Transverse colon (tissue), 4 donors: ENCODE measurements around the gene CCT7. TPM values are rescaled to one million over a fixed set of nuclear protein-coding genes. Genes with fewer than 3 reads are reported as not detected.

Experiments used
- DNase-seq: peaks from one replicate; pipeline ENCODE4 v3.0.0-alpha.2; 2019
- H3K27ac ChIP-seq, 4 donors: fragments of 200-600 bp; sonication (generic); 2 replicates each; pipeline ENCODE4 v1.5.1; 2016 to 2018; ENCODE audit warnings: inconsistent platforms in 4 of 4
- H3K27me3 ChIP-seq: fragments of 200-600 bp; sonication (generic); 2 replicates; pipeline ENCODE4 v1.5.1; 2017; ENCODE audit warnings: inconsistent platforms
- H3K36me3 ChIP-seq, 4 donors: fragments of 200-600 bp; sonication (generic); 2 replicates each; pipeline ENCODE4 v1.5.1; 2017 to 2019; ENCODE audit warnings: inconsistent platforms in 4 of 4
- H3K4me1 ChIP-seq, 4 donors: fragments of 200-600 bp; sonication (generic); 2 replicates each; pipeline ENCODE4 v1.5.1; 2017 to 2020; ENCODE audit warnings: inconsistent platforms in 4 of 4
- H3K4me3 ChIP-seq, 4 donors: fragments of 200-600 bp; sonication (generic); 1 replicate in 1 of 4; 2 replicates in 3 of 4; pipeline versions ENCODE4 v1.5.1 to v1.6.1; 2017 to 2019; ENCODE audit warnings: inconsistent platforms in 4 of 4
- H3K9me3 ChIP-seq, 2 donors: fragments of 200-600 bp; sonication (generic); 2 replicates each; pipeline ENCODE4 v1.5.1; 2017 to 2019; ENCODE audit warnings: inconsistent platforms in 2 of 2
- CTCF ChIP-seq, 5 experiments: fragments of 200-600 bp in 3 of 5; fragments of 450-650 bp in 2 of 5; sonication (generic) in 3 of 5; IDR thresholded peaks; 1 replicate in 2 of 5; 2 replicates in 3 of 5; pipeline ENCODE4 v1.5.1; 2016 to 2017; ENCODE audit warnings: antibody characterized with exemption in 5 of 5, inconsistent platforms in 3 of 5, mild to moderate bottlenecking in 2 of 5, moderate library complexity in 1 of 5
- EP300 ChIP-seq: sonication (generic); formaldehyde crosslinking; IDR thresholded peaks from one replicate; pipeline ENCODE4 v1.6.1; 2017; ENCODE audit warnings: antibody characterized with exemption, low read depth
- POLR2A ChIP-seq: fragments of 450-650 bp; IDR thresholded peaks from one replicate; pipeline ENCODE4 v1.6.1; 2016; ENCODE audit warnings: antibody characterized with exemption, mild to moderate bottlenecking, moderate library complexity
- POLR2AphosphoS5 ChIP-seq, 3 donors: sonication (generic); formaldehyde crosslinking; IDR thresholded peaks; one replicate each; pipeline ENCODE4 v1.6.1; 2016; ENCODE audit warnings: antibody characterized with exemption in 3 of 3
- WGBS, 2 donors: methylation state at CpG; one replicate each; pipeline ENCODE4 v1.1.5; 2018; ENCODE audit warnings: low coverage in 1 of 2; 5-methylcytosine and 5-hydroxymethylcytosine counted together
- in situ Hi-C, 4 donors: fragments of 200-750 bp; cut with MboI; loops; one replicate each; pipeline versions ENCODE4 v1.15.0 to v1.15.1; 2017; ENCODE audit warnings: low sequenced_read_pairs in 3 of 4, low pct_ligation_motif_present in 1 of 4, low pct_unique_long_range_greater_than_20kb in 1 of 4
- intact Hi-C: fragments of 100-400 bp; cut with DNase I; formaldehyde crosslinking; loops from one replicate; pipeline ENCODE4 v1.15.1; 2023; ENCODE audit warnings: low total_unique reads
- total RNA-seq, 4 donors: library from RNA; depleted of rRNA; stranded (reverse); fragments of >200 nt; gene quantifications; one replicate each; pipeline ENCODE4 v1.1.0, GENCODE V29; 2016

Gene CCT7
- total RNA-seq, 4 donors from 2014 or later = 87.9 to 171 (median 116) TPM

GRCh38 chr2:73249636-73250035, 15.5 kb downstream of the CCT7 start:
- peaks cover 0 to 72% (median 37%) of the 10 kb centered on the region in 4 donors for H3K36me3 ChIP-seq
- intact Hi-C loops (loop anchor here (10.0 kb wide), 1 partner anchor 135 kb away; the partner anchor contains the start of gene ALMS1), in situ Hi-C loops (loop anchor here in 1 of 4 donors (25.0 kb wide), 1 partner anchor 488 kb away; the partner anchor contains the start of gene TPRKB)
- no peak for DNase-seq
- TF ChIP-seq EP300 (no peak), POLR2A (no peak), POLR2AphosphoS5 (IDR thresholded peaks at IDR 0.05) (no peak), CTCF (IDR thresholded peaks at IDR 0.05) (no peak)
- no peaks in the 10 kb centered on the region for H3K4me1 ChIP-seq
- H3K27ac ChIP-seq = no peak overlapping the region
- no peak overlapping the region for H3K4me3 ChIP-seq
- no peaks in the 10 kb centered on the region for H3K9me3 ChIP-seq
- WGBS, 2 donors = 69 to 87% methylated on average over 5 to 9 of the region's 9 CpGs
- no peaks in the 10 kb centered on the region for H3K27me3 ChIP-seq

- no peak for DNase-seq
- Histone ChIP-seq H3K4me3 (no peak overlapping the region), H3K4me1 (no peaks in the 10 kb centered on the region), H3K9me3 (no peaks in the 10 kb centered on the region), H3K36me3 (peaks cover 0 to 60% (median 29%) of the 10 kb centered on the region in 4 donors), H3K27me3 (no peaks in the 10 kb centered on the region), H3K27ac (no peak overlapping the region)
- intact Hi-C loops = no loop called here
- no peak for TF ChIP-seq POLR2AphosphoS5 (IDR thresholded peaks at IDR 0.05)
- no peak for TF ChIP-seq POLR2A
- TF ChIP-seq CTCF (IDR thresholded peaks at IDR 0.05) = no peak
- TF ChIP-seq EP300 = no peak
- in situ Hi-C loops = no loop called here
- WGBS, 2 donors = 94 to 100% methylated on average over 2 to 17 of the region's 17 CpGs
These were observed 17.1 kb downstream of the CCT7 start for GRCh38 chr2:73250872-73251846.

- in situ Hi-C loops = no loop called here
- Histone ChIP-seq H3K27me3 (no peaks in the 10 kb centered on the region), H3K27ac (no peak overlapping the region), H3K4me1 (no peaks in the 10 kb centered on the region), H3K36me3 (peaks cover 0 to 47% (median 24%) of the 10 kb centered on the region in 4 donors), H3K9me3 (no peaks in the 10 kb centered on the region), H3K4me3 (no peak overlapping the region)
- TF ChIP-seq CTCF (IDR thresholded peaks at IDR 0.05) (no peak), POLR2A (no peak)
- 76 to 92% methylated on average over 2 to 17 of the region's 17 CpGs for WGBS, 2 donors
- intact Hi-C loops = no loop called here
- no peak for DNase-seq
These were observed 18.3 kb downstream of the CCT7 start for GRCh38 chr2:73252238-73253027.

- 44 to 83% methylated on average over 1 to 2 of the region's 2 CpGs for WGBS, 2 donors
These were observed 19.3 kb downstream of the CCT7 start for GRCh38 chr2:73253400-73253799.

More at GRCh38 chr2:73253400-73253799, 19.3 kb downstream of the CCT7 start:
- H3K27me3 ChIP-seq = no peaks in the 10 kb centered on the region
- peaks cover 0 to 37% (median 17%) of the 10 kb centered on the region in 4 donors for H3K36me3 ChIP-seq
- intact Hi-C loops = no loop called here
- in situ Hi-C loops = no loop called here
- TF ChIP-seq CTCF (IDR thresholded peaks at IDR 0.05) (no peak), EP300 (no peak), POLR2A (no peak), POLR2AphosphoS5 (IDR thresholded peaks at IDR 0.05) (no peak)
- no peaks in the 10 kb centered on the region for H3K4me1 ChIP-seq
- H3K27ac ChIP-seq = no peak overlapping the region
- no peaks in the 10 kb centered on the region for H3K9me3 ChIP-seq
- no peak for DNase-seq
- H3K4me3 ChIP-seq = no peak overlapping the region
